Stimulated activated CD4-positive, alpha-beta T cell treated with anti-CD3 and anti-CD28 coated beads, Interleukin-15, amount 100 ng/mL, for 24 hours (primary cell): ENCODE results near the gene POU3F3.

Experiments
- DNase-seq: peaks from one replicate; pipeline ENCODE4 v3.0.0-alpha.2; 2020

Gene POU3F3

GRCh38 chr2:104853534-104854497 lies at the start of gene POU3F3:
Gene POU3F3 (plus strand): TSS chr2:104854115. CDS start chr2:104855511, 1,396 bp downstream.
- DNase-seq: peak; percentile 71

- DNase-seq: no peak
Observed at GRCh38 chr2:104804148-104804890, 49.6 kb upstream of the POU3F3 start.

GRCh38 chr2:104812286-104812685 lies 41.6 kb upstream of the POU3F3 start:
- DNase-seq: no peak

GRCh38 chr2:104816143-104816542 lies 37.8 kb upstream of the POU3F3 start:
- DNase-seq: no peak

GRCh38 chr2:104818264-104818663 lies 35.7 kb upstream of the POU3F3 start:
- no peak for DNase-seq

GRCh38 chr2:104820126-104820525 lies 33.8 kb upstream of the POU3F3 start:
- no peak for DNase-seq

GRCh38 chr2:104825124-104825865 lies 28.6 kb upstream of the POU3F3 start:
- no peak for DNase-seq

- no peak for DNase-seq
Observed at GRCh38 chr2:104826016-104826415, 27.9 kb upstream of the POU3F3 start.

- DNase-seq: no peak
Observed at GRCh38 chr2:104831742-104832141, 22.2 kb upstream of the POU3F3 start.

GRCh38 chr2:104834431-104835153 lies 19.3 kb upstream of the POU3F3 start:
- DNase-seq: no peak

- no peak for DNase-seq
Observed at GRCh38 chr2:104836265-104836664, 17.6 kb upstream of the POU3F3 start.

- no peak for DNase-seq
Observed at GRCh38 chr2:104836841-104837240, 17.1 kb upstream of the POU3F3 start.

- DNase-seq: no peak
Observed at GRCh38 chr2:104840156-104840555, 13.8 kb upstream of the POU3F3 start.

GRCh38 chr2:104840893-104841585 lies 12.9 kb upstream of the POU3F3 start:
- no peak for DNase-seq

GRCh38 chr2:104841744-104842143 lies 12.2 kb upstream of the POU3F3 start:
- no peak for DNase-seq

GRCh38 chr2:104844807-104845551 lies 8.9 kb upstream of the POU3F3 start:
- DNase-seq: no peak

GRCh38 chr2:104845552-104845931 lies 8.4 kb upstream of the POU3F3 start:
- no peak for DNase-seq

GRCh38 chr2:104845946-104846785 lies 7.7 kb upstream of the POU3F3 start:
- DNase-seq: no peak

- DNase-seq: no peak
Observed at GRCh38 chr2:104846786-104847585, 6.9 kb upstream of the POU3F3 start.
